GM21528 (cell line): Measurements from ENCODE around the gene AHNAK.
"Not testable (repeated sequence)": the region's sequence is repeated elsewhere in the genome, so short reads cannot be mapped to it uniquely, and the experiment has no call there.

Experiments used
- ATAC-seq: cut with Tn5 transposase; IDR thresholded peaks from one replicate; pipeline ENCODE4 v1.9.1; 2021; ENCODE audit warnings: mild to moderate bottlenecking, moderate library complexity; ENCODE audit not compliant: unreplicated experiment, low FRiP score

AHNAK gene

GRCh38 chr11:62499311-62499943, 47.2 kb downstream of the AHNAK start:
- ATAC-seq, result not testable (repeated sequence)

- ATAC-seq, result no peak
Measured at GRCh38 chr11:62498492-62499286, 47.9 kb downstream of the AHNAK start.

- ATAC-seq, result no peak
Measured at GRCh38 chr11:62498031-62498430, 48.6 kb downstream of the AHNAK start.

GRCh38 chr11:62497132-62497801, 49.3 kb downstream of the AHNAK start:
- no peak for ATAC-seq

- ATAC-seq, result no peak
Measured at GRCh38 chr11:62496676-62497075, 49.9 kb downstream of the AHNAK start.

GRCh38 chr11:62494246-62494645, 52.4 kb downstream of the AHNAK start:
- ATAC-seq, result no peak

- no peak for ATAC-seq
Measured at GRCh38 chr11:62493801-62494200, 52.8 kb downstream of the AHNAK start.

- ATAC-seq, result no peak
Measured at GRCh38 chr11:62492586-62492985, 54.0 kb downstream of the AHNAK start.

- no peak for ATAC-seq
Measured at GRCh38 chr11:62491571-62492329, 54.9 kb downstream of the AHNAK start.

- ATAC-seq, result no peak
Measured at GRCh38 chr11:62489204-62489603, 57.4 kb downstream of the AHNAK start.

- ATAC-seq, result no peak
Measured at GRCh38 chr11:62487738-62488551, 58.7 kb downstream of the AHNAK start.

- no peak for ATAC-seq
Measured at GRCh38 chr11:62487136-62487535, 59.5 kb downstream of the AHNAK start.

- no peak for ATAC-seq
Measured at GRCh38 chr11:62484352-62484751, 62.3 kb downstream of the AHNAK start.

GRCh38 chr11:62482753-62483152, 63.9 kb downstream of the AHNAK start:
- no peak for ATAC-seq

- no peak for ATAC-seq
Measured at GRCh38 chr11:62479631-62480201, 66.9 kb downstream of the AHNAK start.

- no peak for ATAC-seq
Measured at GRCh38 chr11:62477927-62478326, 68.7 kb downstream of the AHNAK start.

GRCh38 chr11:62472063-62472884, 74.3 kb downstream of the AHNAK start:
- ATAC-seq, result no peak

GRCh38 chr11:62471603-62472002, 75.0 kb downstream of the AHNAK start:
- ATAC-seq, result no peak

- ATAC-seq, result no peak
Measured at GRCh38 chr11:62468577-62468976, 78.0 kb downstream of the AHNAK start.
